Activated CD4-positive, alpha-beta T cell treated with anti-CD3 and anti-CD28 coated beads for 24 hours (primary cell): ENCODE data around the gene TAF6.
A peak's percentile ranks its signal among the peaks of the same experiment; 100 is the strongest.
"Not testable (repeated sequence)": the region's sequence is repeated elsewhere in the genome, so short reads cannot be mapped to it uniquely, and the experiment has no call there.

Experiments used
- DNase-seq, 2 donors: peaks; one replicate each; pipeline ENCODE4 v3.0.0-alpha.2; 2020; ENCODE audit warnings: low read depth in 2 of 2

TAF6 gene

GRCh38 chr7:100152937-100153666, 33.9 kb upstream of the TAF6 start:
- DNase-seq = no peak

- no peak for DNase-seq
These were observed 33.2 kb upstream of the TAF6 start for GRCh38 chr7:100152404-100152803.

GRCh38 chr7:100148559-100149328, 29.6 kb upstream of the TAF6 start, which contains the start of gene LAMTOR4:
Gene LAMTOR4, plus strand, starts transcription at chr7:100148918. Its CDS starts 55 bp downstream, at chr7:100148973.
- DNase-seq = peak; percentile 92 to 94

- no peak for DNase-seq
These were observed 29.0 kb upstream of the TAF6 start for GRCh38 chr7:100148225-100148558.

DNA sequence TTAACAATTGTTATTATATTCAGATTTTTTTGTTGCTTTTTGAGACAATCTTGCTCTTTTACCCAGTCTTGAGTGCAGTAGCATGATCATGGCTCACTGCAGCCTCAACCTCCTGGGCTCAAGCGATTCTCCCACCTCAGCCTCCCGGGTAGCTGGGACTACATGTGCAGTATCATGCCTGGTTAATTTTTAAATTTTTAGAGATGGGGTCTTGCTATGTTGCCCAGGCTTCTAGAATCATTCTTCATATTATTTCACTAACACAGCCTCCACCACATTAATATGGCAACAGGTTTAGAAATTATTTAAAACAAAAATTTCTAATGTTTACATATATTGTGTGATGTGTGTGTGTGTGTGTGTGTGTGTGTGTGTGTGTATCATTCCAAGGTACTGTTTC, 28.1 kb upstream of the TAF6 start:
- no peak for DNase-seq

- not testable (repeated sequence) for DNase-seq
These were observed 27.2 kb upstream of the TAF6 start for GRCh38 chr7:100146350-100146749.

GRCh38 chr7:100142461-100142860, 23.3 kb upstream of the TAF6 start:
- DNase-seq = no peak

- DNase-seq = no peak
These were observed 22.4 kb upstream of the TAF6 start for GRCh38 chr7:100141555-100141949.

GRCh38 chr7:100137851-100138760, 18.9 kb upstream of the TAF6 start:
- no peak for DNase-seq

DNA sequence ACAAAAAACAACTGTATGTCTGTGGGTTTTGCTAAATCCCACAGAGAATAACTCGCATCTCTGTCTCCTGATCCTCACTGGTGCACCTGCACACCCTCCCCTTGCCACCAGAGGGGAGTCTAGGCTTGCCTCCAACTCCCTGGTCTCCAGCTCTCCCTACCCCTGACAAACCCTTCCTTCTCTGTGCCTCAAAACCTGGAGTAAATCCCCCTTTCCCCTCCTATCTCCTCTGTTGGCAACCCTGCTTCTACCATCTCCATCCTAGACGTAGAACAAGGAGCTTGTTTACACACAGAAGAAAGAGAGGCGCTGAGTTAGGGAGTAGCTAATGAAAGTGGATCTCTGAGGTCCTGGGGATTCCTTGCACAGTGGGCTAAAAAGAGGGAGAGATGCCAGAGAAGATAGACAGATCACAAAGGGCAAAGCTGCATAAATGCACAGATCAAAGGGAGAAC, 13.6 kb upstream of the TAF6 start:
- peak; percentile 36 to 38 for DNase-seq

DNA sequence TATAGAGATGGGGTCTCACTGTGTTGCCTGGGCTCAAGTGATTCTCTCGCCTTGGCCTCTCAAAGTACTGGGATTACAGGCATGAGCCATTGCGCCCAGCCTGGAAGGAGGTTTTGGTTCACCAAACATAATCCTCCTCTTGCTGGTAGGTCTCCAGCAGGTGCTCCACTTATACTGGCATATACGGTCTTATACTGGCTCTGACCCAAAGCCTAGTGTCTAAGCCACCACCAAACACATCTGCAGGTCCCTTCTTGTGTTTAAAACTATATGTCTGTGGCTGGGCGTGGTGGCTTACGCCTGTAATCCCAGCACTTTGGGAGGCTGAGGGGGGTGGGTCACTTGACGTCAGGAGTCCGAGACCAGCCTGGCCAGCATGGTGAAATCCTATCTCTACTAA, 13.0 kb upstream of the TAF6 start:
- DNase-seq = no peak

GRCh38 chr7:100130608-100131453, 11.7 kb upstream of the TAF6 start:
- DNase-seq = peak; percentile 84 to 85

- DNase-seq = not testable (repeated sequence)
These were observed 11.1 kb upstream of the TAF6 start for GRCh38 chr7:100130220-100130607.

GRCh38 chr7:100128637-100128963, 9.4 kb upstream of the TAF6 start:
- no peak for DNase-seq

- no peak for DNase-seq
These were observed 8.9 kb upstream of the TAF6 start for GRCh38 chr7:100127866-100128636.

GRCh38 chr7:100126931-100127865, 8.0 kb upstream of the TAF6 start, which contains the start of gene MBLAC1:
Gene MBLAC1, plus strand, starts transcription at chr7:100126967. Its CDS starts 429 bp downstream, at chr7:100127396.
- peak; percentile 89 to 91 for DNase-seq

GRCh38 chr7:100126239-100126930, 7.2 kb upstream of the TAF6 start:
- DNase-seq = no peak
